Upper lobe of left lung (tissue), 6 donors: ENCODE measurements around the gene SNED1. TPM values are rescaled to one million over a fixed set of nuclear protein-coding genes. Genes with fewer than 3 reads are reported as not detected.
"Not testable (repeated sequence)": the region's sequence is repeated elsewhere in the genome, so short reads cannot be mapped to it uniquely, and the experiment has no call there.

Source experiments
- ATAC-seq, 2 donors: fragments of 200-7000 bp; cut with Tn5 transposase; one replicate each; pipeline ENCODE4 v1.9.1; 2022; ENCODE audit warnings: mild to moderate bottlenecking in 2 of 2, moderate library complexity in 2 of 2; ENCODE audit not compliant: low FRiP score in 2 of 2
- DNase-seq, 2 donors: peaks; one replicate each; pipeline ENCODE4 v3.0.0-alpha.2; 2019 to 2020
- H3K27ac ChIP-seq, 4 donors: fragments of 200-600 bp; sonication (generic); one replicate each; pipeline ENCODE4 v1.5.1; 2016 to 2019
- H3K27me3 ChIP-seq, 4 donors: fragments of 200-600 bp; sonication (generic); one replicate each; pipeline ENCODE4 v1.5.1; 2017 to 2019
- H3K36me3 ChIP-seq, 4 donors: fragments of 200-600 bp; sonication (generic); one replicate each; pipeline ENCODE4 v1.5.1; 2016 to 2019
- H3K4me1 ChIP-seq, 4 donors: fragments of 200-600 bp; sonication (generic); one replicate each; pipeline ENCODE4 v1.5.1; 2018 to 2019
- H3K4me3 ChIP-seq, 4 donors: fragments of 200-600 bp; sonication (generic); one replicate each; pipeline ENCODE4 v1.5.1; 2017 to 2019; ENCODE audit warnings: mild to moderate bottlenecking in 2 of 4, moderate library complexity in 1 of 4
- H3K9me3 ChIP-seq, 4 donors: fragments of 200-600 bp; sonication (generic); one replicate each; pipeline ENCODE4 v1.5.1; 2018 to 2019
- CTCF ChIP-seq, 6 experiments: fragments of 450-650 bp in 4 of 6; fragments of 200-600 bp in 2 of 6; sonication (generic) in 2 of 6; IDR thresholded peaks; one replicate each; pipeline ENCODE4 v1.5.1; 2016 to 2019; ENCODE audit warnings: antibody characterized with exemption in 6 of 6
- EP300 ChIP-seq, 4 donors: sonication (generic); formaldehyde crosslinking; IDR thresholded peaks; one replicate each; pipeline ENCODE4 v1.5.1; 2017; ENCODE audit warnings: antibody characterized with exemption in 4 of 4, control low read depth in 2 of 4
- POLR2A ChIP-seq, 4 donors: fragments of 450-650 bp; IDR thresholded peaks; one replicate each; pipeline ENCODE4 v1.5.1; 2016 to 2017; ENCODE audit warnings: antibody characterized with exemption in 4 of 4, mild to moderate bottlenecking in 2 of 4
- POLR2AphosphoS5 ChIP-seq, 2 donors: sonication (generic); formaldehyde crosslinking; IDR thresholded peaks; one replicate each; pipeline ENCODE4 v1.5.1; 2017; ENCODE audit warnings: antibody characterized with exemption in 2 of 2
- WGBS, 2 donors: methylation state at CpG; one replicate each; pipeline ENCODE4 v1.1.5; 2017 to 2018; 5-methylcytosine and 5-hydroxymethylcytosine counted together
- total RNA-seq, 6 donors: library from RNA; depleted of rRNA in 4 of 6; stranded (reverse); fragments of >200 nt in 4 of 6; gene quantifications; one replicate each; pipeline versions ENCODE4 v1.1.0 to v1.2.1, GENCODE V29; 2016 to 2021
- donor health status: DM: no; HTN: no; CAD: no; lungs with moderate emphysema.
- donor health status: DM: no; HTN: yes; CAD: no; lungs with severe emphysema.

SNED1 gene
- total RNA-seq, 6 donors from 2014 or later: 26.0 to 189 (median 38.9) TPM

GRCh38 chr2:241096979-241097378 is 98.6 kb downstream of the SNED1 start:
- TF ChIP-seq POLR2AphosphoS5 (IDR thresholded peaks at IDR 0.05) (no peak), CTCF (IDR thresholded peaks at IDR 0.05) (no peak), POLR2A (IDR thresholded peaks at IDR 0.05) (no peak), EP300 (IDR thresholded peaks at IDR 0.05) (no peak)
- no peak for ATAC-seq
- Histone ChIP-seq H3K4me1 (peaks cover 28 to 50% (median 39%) of the 10 kb centered on the region in 4 donors), H3K36me3 (peaks cover 15 to 78% (median 57%) of the 10 kb centered on the region in 4 donors), H3K27me3 (no peaks in the 10 kb centered on the region), H3K27ac (peak overlapping the region in 1 of 4 donors; percentile 72), H3K9me3 (no peaks in the 10 kb centered on the region), H3K4me3 (no peak overlapping the region)
- WGBS, 2 donors: 79 to 90% methylated on average over 8 of the region's 8 CpGs
- no peak for DNase-seq

- WGBS, 2 donors: 90 to 91% methylated on average over 5 of the region's 5 CpGs
- Histone ChIP-seq H3K27me3 (no peaks in the 10 kb centered on the region), H3K36me3 (peaks cover 15 to 55% (median 40%) of the 10 kb centered on the region in 4 donors), H3K4me1 (peaks cover 28 to 58% (median 37%) of the 10 kb centered on the region in 4 donors), H3K9me3 (no peaks in the 10 kb centered on the region), H3K4me3 (no peak overlapping the region), H3K27ac (no peak overlapping the region)
- DNase-seq: no peak
- TF ChIP-seq POLR2A (IDR thresholded peaks at IDR 0.05): no peak
- TF ChIP-seq POLR2AphosphoS5 (IDR thresholded peaks at IDR 0.05): no peak
- no peak for TF ChIP-seq EP300 (IDR thresholded peaks at IDR 0.05)
- no peak for TF ChIP-seq CTCF (IDR thresholded peaks at IDR 0.05)
- ATAC-seq: no peak
These were observed 100.8 kb downstream of the SNED1 start for GRCh38 chr2:241099246-241099645.

- ATAC-seq: peak; percentile 97 to 98
- TF ChIP-seq EP300 (IDR thresholded peaks at IDR 0.05) (peak in 1 of 4 donors; percentile 14), POLR2A (IDR thresholded peaks at IDR 0.05) (peak in 3 of 4 donors; percentile 52 to 86 (median 59)), POLR2AphosphoS5 (IDR thresholded peaks at IDR 0.05) (peak; percentile 86 to 93), CTCF (IDR thresholded peaks at IDR 0.05) (peak in 1 of 6 experiments; percentile 0)
- Histone ChIP-seq H3K27me3 (no peaks in the 10 kb centered on the region), H3K4me1 (peaks cover 17 to 40% (median 23%) of the 10 kb centered on the region in 4 donors), H3K4me3 (peak within 1 kb of the TSS; percentile 82 to 98 (median 90)), H3K36me3 (peaks cover under 1 to 26% (median 14%) of the 10 kb centered on the region in 4 donors), H3K27ac (peak within 1 kb of the TSS; percentile 88 to 91 (median 88)), H3K9me3 (no peaks in the 10 kb centered on the region)
- 0% methylated on average over 13 to 21 of the region's 56 CpGs for WGBS, 2 donors
- DNase-seq: peak; percentile 94 to 97
These were observed 103.9 kb downstream of the SNED1 start, which contains the start of gene MTERF4 for GRCh38 chr2:241102239-241102803. TSS of gene MTERF4 (minus strand) at chr2:241102287. CDS start at chr2:241102273, 14 bp downstream.

- Histone ChIP-seq H3K27me3 (no peaks in the 10 kb centered on the region), H3K4me1 (peaks cover 17 to 49% (median 23%) of the 10 kb centered on the region in 4 donors), H3K9me3 (no peaks in the 10 kb centered on the region), H3K4me3 (peak overlapping the region in 3 of 4 donors; percentile 84 to 98 (median 96)), H3K36me3 (peaks cover 0 to 17% (median 8%) of the 10 kb centered on the region in 4 donors), H3K27ac (peak overlapping the region in 3 of 4 donors; percentile 88)
- TF ChIP-seq CTCF (IDR thresholded peaks at IDR 0.05) (no peak), POLR2AphosphoS5 (IDR thresholded peaks at IDR 0.05) (no peak), EP300 (IDR thresholded peaks at IDR 0.05) (no peak), POLR2A (IDR thresholded peaks at IDR 0.05) (no peak)
- WGBS, 2 donors: 45 to 58% methylated on average over 5 of the region's 5 CpGs
- DNase-seq (peak in 1 of 2 donors; percentile 56), ATAC-seq (no peak)
These were observed 104.8 kb downstream of the SNED1 start for GRCh38 chr2:241103176-241103595.

- not testable (repeated sequence) for H3K27ac ChIP-seq, H3K36me3 ChIP-seq, H3K4me3 ChIP-seq, H3K27me3 ChIP-seq, ATAC-seq, H3K9me3 ChIP-seq, DNase-seq
- peaks cover 14 to 42% (median 24%) of the 10 kb centered on the region in 4 donors for H3K4me1 ChIP-seq
- WGBS, 2 donors: 93 to 97% methylated on average over 10 of the region's 10 CpGs
These were observed 106.2 kb downstream of the SNED1 start for GRCh38 chr2:241104611-241105010.
